Heart left ventricle (tissue), 13 donors: ENCODE data around the gene INF2.

Experiments used
- POLR2A ChIP-seq, 2 donors: fragments of 450-650 bp; IDR thresholded peaks; one replicate each; pipeline ENCODE4 v1.6.1; 2017; ENCODE audit warnings: antibody characterized with exemption in 2 of 2, mild to moderate bottlenecking in 2 of 2, moderate library complexity in 2 of 2
- TF ChIP-seq, protein P1 (sequence below), 12 donors: fragments of 200-600 bp; sonication (generic) in 4 of 12; IDR thresholded peaks; one replicate each; pipeline versions ENCODE4 v1.5.0 to v1.8.0; 2018 to 2022; ENCODE audit warnings: antibody characterized with exemption in 12 of 12, mild to moderate bottlenecking in 5 of 12
- donor health status: ischemic (EF 13 %, LVEDD 7.1; RV severe dilation, severe dysfunction).
- donor health status: DM: no; HTN: yes; CAD: no.
- donor health status: DM: no; HTN: no; CAD: no.
- donor health status: ischemic (EF 25% LVEDD 6.9; RV normal size, moderate dysfunction).
- donor health status: ischemic (EF 25% LVEDD 5.7; RV mildly dilated, moderate dysfunction).
- donor health status: ischemic (EF 35%, LVEDD 5.7; RV mildly dilated, moderate dysfunction).
- donor health status: nonischemic (EF 11% LVEDD 7.7; RV severe dilation, severe dysfunction).
- donor health status: DM: yes; HTN: yes; CAD: no.
- donor health status: PGD.
- donor health status: ischemic (EF 29% LVEDD 5.4; RV normal size, mild dysfunction).
- donor health status: nonischemic (EF 23%, LVEDD 6.1; RV moderate dilation, normal function).

DNA sequence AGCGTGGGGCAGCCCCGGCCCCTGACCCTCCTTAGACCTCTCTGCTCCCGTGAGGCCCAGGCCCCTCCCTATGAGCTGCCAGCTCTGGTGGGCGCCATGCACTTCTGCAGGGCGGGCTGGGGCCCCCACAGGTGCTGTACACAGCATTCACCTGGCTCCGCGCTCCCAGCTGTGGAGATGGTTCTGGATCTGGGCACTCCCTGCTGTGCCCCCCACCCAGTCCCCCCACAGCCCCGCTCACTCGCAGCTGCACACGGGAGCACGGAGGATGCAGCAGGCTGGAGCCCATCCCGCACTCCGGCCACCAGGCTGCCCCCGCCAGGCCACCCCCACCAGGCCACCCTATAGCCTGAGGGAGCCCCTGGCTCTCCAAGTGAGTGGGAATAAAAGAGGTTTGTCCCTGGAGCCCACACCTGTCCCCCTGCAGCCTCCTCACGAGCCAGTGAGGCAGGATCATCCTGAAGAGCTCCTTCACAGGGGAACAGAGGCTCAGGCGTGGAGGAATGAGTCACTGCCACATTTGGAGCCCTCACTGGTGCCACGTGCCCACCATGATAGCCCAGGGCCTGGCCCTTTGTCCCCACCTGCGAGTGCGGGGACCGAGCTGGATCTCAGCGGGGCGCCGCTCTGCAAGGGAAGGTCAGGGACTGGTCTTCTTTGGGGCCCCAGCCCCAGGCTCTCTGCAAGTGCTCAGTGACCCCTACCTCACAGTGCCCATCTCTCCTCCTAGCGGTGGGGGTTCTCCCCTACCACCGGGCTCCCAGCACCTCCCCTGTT, 36.5 kb downstream of the INF2 start:
- TF ChIP-seq, protein P1, sequence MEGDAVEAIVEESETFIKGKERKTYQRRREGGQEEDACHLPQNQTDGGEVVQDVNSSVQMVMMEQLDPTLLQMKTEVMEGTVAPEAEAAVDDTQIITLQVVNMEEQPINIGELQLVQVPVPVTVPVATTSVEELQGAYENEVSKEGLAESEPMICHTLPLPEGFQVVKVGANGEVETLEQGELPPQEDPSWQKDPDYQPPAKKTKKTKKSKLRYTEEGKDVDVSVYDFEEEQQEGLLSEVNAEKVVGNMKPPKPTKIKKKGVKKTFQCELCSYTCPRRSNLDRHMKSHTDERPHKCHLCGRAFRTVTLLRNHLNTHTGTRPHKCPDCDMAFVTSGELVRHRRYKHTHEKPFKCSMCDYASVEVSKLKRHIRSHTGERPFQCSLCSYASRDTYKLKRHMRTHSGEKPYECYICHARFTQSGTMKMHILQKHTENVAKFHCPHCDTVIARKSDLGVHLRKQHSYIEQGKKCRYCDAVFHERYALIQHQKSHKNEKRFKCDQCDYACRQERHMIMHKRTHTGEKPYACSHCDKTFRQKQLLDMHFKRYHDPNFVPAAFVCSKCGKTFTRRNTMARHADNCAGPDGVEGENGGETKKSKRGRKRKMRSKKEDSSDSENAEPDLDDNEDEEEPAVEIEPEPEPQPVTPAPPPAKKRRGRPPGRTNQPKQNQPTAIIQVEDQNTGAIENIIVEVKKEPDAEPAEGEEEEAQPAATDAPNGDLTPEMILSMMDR (IDR thresholded peaks at IDR 0.05), result no peak
- TF ChIP-seq POLR2A (IDR thresholded peaks at IDR 0.05), result no peak
